HepG2 (cell line): Measurements from ENCODE around the gene ATP11B. TPM values are rescaled to one million over a fixed set of nuclear protein-coding genes. Genes with fewer than 3 reads are reported as not detected.
A peak's percentile ranks its signal among the peaks of the same experiment; 100 is the strongest.

Source experiments
- ASH2L ChIP-seq: fragments of 300-600, 200-600 bp; sonication (generic); IDR thresholded peaks from 2 replicates; pipeline ENCODE4 v1.7.0; 2017; ENCODE audit warnings: low read depth, mild to moderate bottlenecking, moderate library complexity, mixed read lengths, low read length; ENCODE audit not compliant: insufficient read length
- BORCS8-MEF2B ChIP-seq: sonication (generic); formaldehyde crosslinking; IDR thresholded peaks from 2 replicates; pipeline ENCODE4 v1.8.0; 2022; ENCODE audit warnings: mild to moderate bottlenecking, missing genetic modification reagents
- DMAP1 ChIP-seq: IDR thresholded peaks from 2 replicates; pipeline ENCODE4 v1.6.1; 2016
- HNF4A ChIP-seq: sonication (generic); formaldehyde crosslinking; IDR thresholded peaks from 2 replicates; pipeline ENCODE4 v1.4.0; 2020; ENCODE audit warnings: missing genetic modification reagents
- HNRNPK ChIP-seq: fragments of 200-400 bp; formaldehyde crosslinking; IDR thresholded peaks from 2 replicates; pipeline ENCODE4 v1.6.1; 2018; ENCODE audit warnings: low read length, low read depth, moderate library complexity, mild to moderate bottlenecking; ENCODE audit not compliant: poor library complexity, severe bottlenecking
- JUND ChIP-seq: sonication (generic); formaldehyde crosslinking; IDR thresholded peaks from 2 replicates; pipeline ENCODE4 v1.8.0; 2022; ENCODE audit warnings: mild to moderate bottlenecking, missing genetic modification reagents
- MTF2 ChIP-seq: sonication (generic); formaldehyde crosslinking; IDR thresholded peaks from 2 replicates; pipeline ENCODE4 v1.5.0; 2020; ENCODE audit warnings: missing genetic modification reagents, borderline replicate concordance
- ONECUT2 ChIP-seq: sonication (generic); formaldehyde crosslinking; IDR thresholded peaks from 2 replicates; pipeline ENCODE4 v1.4.0; 2020; ENCODE audit warnings: missing genetic modification reagents
- PPARG ChIP-seq: conservative IDR thresholded peaks from 2 replicates; pipeline ENCODE4 v1.6.1; 2016; ENCODE audit warnings: missing biosample characterization, missing genetic modification reagents
- RBAK ChIP-seq: sonication (generic); formaldehyde crosslinking; IDR thresholded peaks from 2 replicates; pipeline ENCODE4 v1.5.1; 2020; ENCODE audit warnings: mild to moderate bottlenecking, missing genetic modification reagents
- RBFOX2 ChIP-seq: fragments of 200-400 bp; formaldehyde crosslinking; IDR thresholded peaks from 2 replicates; pipeline ENCODE4 v1.6.1; 2017; ENCODE audit warnings: low read depth, mild to moderate bottlenecking, low read length
- TP53 ChIP-seq: sonication (generic); formaldehyde crosslinking; conservative IDR thresholded peaks from 2 replicates; pipeline ENCODE4 v1.4.0; 2020; ENCODE audit warnings: missing genetic modification reagents
- ZBTB38 ChIP-seq: sonication (generic); formaldehyde crosslinking; IDR thresholded peaks from 2 replicates; pipeline ENCODE4 v1.5.1; 2020; ENCODE audit warnings: mild to moderate bottlenecking, missing genetic modification reagents
- ZFP62 ChIP-seq: sonication (generic); formaldehyde crosslinking; IDR thresholded peaks from 2 replicates; pipeline ENCODE4 v1.4.0; 2020; ENCODE audit warnings: missing genetic modification reagents
- ZNF232 ChIP-seq: sonication (generic); formaldehyde crosslinking; IDR thresholded peaks from 2 replicates; pipeline ENCODE4 v1.4.0; 2020; ENCODE audit warnings: missing genetic modification reagents, borderline replicate concordance
- ZNF383 ChIP-seq: sonication (generic); formaldehyde crosslinking; IDR thresholded peaks from 2 replicates; pipeline ENCODE4 v1.4.0; 2020; ENCODE audit warnings: missing genetic modification reagents, mild to moderate bottlenecking, borderline replicate concordance
- ZNF562 ChIP-seq: sonication (generic); formaldehyde crosslinking; IDR thresholded peaks from 2 replicates; pipeline ENCODE4 v1.8.0; 2022; ENCODE audit warnings: missing genetic modification reagents, borderline replicate concordance
- ZNF720 ChIP-seq: sonication (generic); formaldehyde crosslinking; IDR thresholded peaks from 2 replicates; pipeline ENCODE4 v1.4.0; 2020; ENCODE audit warnings: missing genetic modification reagents
- polyA plus RNA-seq, 8 experiments: library from polyadenylated mRNA; depleted of rRNA in 3 of 8; stranded (reverse) in 7 of 8; unstranded in 1 of 8; fragments of >200 nt; fragmentation: Illumina TruSeq in 4 of 8; extraction: Trizol in 4 of 8; gene quantifications; 2 replicates each; pipeline versions ENCODE4 v1.2.1 to v1.2.3, GENCODE V29; 2011 to 2016; ENCODE audit warnings: low read depth in 4 of 8, missing spikeins in 1 of 8, mixed read lengths in 1 of 8; ENCODE audit not compliant: insufficient read depth in 1 of 8
- total RNA-seq, 5 experiments: library from RNA; depleted of rRNA; stranded (reverse); fragments of >200 nt; fragmentation: Illumina TruSeq; extraction: Trizol; gene quantifications; 2 replicates each; pipeline ENCODE4 v1.2.3, GENCODE V29; 2016; ENCODE audit warnings: low read depth in 1 of 5
- TF ChIP-seq, protein P1 (sequence below): sonication (generic); formaldehyde crosslinking; IDR thresholded peaks from 2 replicates; pipeline ENCODE4 v1.9.0; 2021; ENCODE audit warnings: missing genetic modification reagents, mild to moderate bottlenecking, borderline replicate concordance
- TF ChIP-seq, protein P2 (sequence below): sonication (generic); formaldehyde crosslinking; IDR thresholded peaks from 2 replicates; pipeline ENCODE4 v1.5.0; 2020; ENCODE audit warnings: mild to moderate bottlenecking, missing genetic modification reagents
- TF ChIP-seq, protein P3 (sequence below): sonication (generic); formaldehyde crosslinking; IDR thresholded peaks from 2 replicates; pipeline ENCODE4 v1.4.0; 2020; ENCODE audit warnings: mild to moderate bottlenecking, missing genetic modification reagents, borderline replicate concordance
- TF ChIP-seq, protein P4 (sequence below): IDR thresholded peaks from 2 replicates; pipeline ENCODE4 v1.6.1; 2016; ENCODE audit warnings: low read depth

ATP11B gene
- total and polyA plus RNA-seq, 2 of the 13 experiments (the other 11 are each of a cell fraction or from before 2014, with no cell fraction given) = 10.1 to 22.9 TPM

DNA sequence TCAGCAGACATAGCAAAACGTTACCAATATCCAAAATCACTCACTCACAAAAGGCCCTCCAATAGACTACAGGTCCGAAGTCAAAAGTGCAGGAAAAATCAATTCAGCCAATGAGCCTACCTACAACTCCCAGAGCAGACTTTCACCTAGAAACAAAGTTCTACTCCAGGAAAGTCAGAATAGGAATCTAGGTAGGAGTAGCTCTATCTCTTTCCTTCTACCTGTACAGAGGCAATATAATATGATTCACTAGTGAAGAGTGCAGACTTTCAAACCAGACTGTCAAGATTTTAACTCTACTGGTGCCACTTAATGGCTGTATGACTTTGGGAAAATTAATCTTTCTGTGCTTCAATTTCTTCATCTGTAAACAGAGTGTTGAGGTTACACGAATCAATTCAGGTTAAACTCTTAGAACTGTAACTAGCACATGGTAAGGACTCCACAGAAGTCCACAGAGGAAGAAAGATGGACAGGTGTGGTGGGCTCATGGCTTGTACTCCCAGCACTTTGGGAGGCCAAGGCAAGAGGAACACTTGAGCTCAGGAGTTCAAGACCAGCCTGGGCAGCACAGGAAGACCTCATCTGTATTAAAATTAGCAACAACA, 177.6 kb downstream of the ATP11B start (continued):
- TF ChIP-seq, protein P1, sequence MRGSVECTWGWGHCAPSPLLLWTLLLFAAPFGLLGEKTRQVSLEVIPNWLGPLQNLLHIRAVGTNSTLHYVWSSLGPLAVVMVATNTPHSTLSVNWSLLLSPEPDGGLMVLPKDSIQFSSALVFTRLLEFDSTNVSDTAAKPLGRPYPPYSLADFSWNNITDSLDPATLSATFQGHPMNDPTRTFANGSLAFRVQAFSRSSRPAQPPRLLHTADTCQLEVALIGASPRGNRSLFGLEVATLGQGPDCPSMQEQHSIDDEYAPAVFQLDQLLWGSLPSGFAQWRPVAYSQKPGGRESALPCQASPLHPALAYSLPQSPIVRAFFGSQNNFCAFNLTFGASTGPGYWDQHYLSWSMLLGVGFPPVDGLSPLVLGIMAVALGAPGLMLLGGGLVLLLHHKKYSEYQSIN (CRISPR knock-in tag) = no peak
- TF ChIP-seq ZBTB38 (CRISPR knock-in tag) (no peak), DMAP1 (CRISPR knock-in tag) (no peak), ZNF232 (no peak), PPARG (CRISPR knock-in tag) (no peak; the same call in 1 of the 2 replicates), MTF2 (CRISPR knock-in tag) (no peak), ZNF562 (CRISPR knock-in tag) (no peak), HNF4A (CRISPR knock-in tag) (peak; percentile 89), TP53 (no peak), ASH2L (peak; percentile 38), RBAK (CRISPR knock-in tag) (no peak), ONECUT2 (CRISPR knock-in tag) (peak; percentile 82), JUND (CRISPR knock-in tag) (no peak), BORCS8-MEF2B (no peak), ZNF720 (CRISPR knock-in tag) (no peak), ZFP62 (CRISPR knock-in tag) (no peak), HNRNPK (no peak), ZNF383 (CRISPR knock-in tag) (no peak), RBFOX2 (no peak)
- TF ChIP-seq, protein P2, sequence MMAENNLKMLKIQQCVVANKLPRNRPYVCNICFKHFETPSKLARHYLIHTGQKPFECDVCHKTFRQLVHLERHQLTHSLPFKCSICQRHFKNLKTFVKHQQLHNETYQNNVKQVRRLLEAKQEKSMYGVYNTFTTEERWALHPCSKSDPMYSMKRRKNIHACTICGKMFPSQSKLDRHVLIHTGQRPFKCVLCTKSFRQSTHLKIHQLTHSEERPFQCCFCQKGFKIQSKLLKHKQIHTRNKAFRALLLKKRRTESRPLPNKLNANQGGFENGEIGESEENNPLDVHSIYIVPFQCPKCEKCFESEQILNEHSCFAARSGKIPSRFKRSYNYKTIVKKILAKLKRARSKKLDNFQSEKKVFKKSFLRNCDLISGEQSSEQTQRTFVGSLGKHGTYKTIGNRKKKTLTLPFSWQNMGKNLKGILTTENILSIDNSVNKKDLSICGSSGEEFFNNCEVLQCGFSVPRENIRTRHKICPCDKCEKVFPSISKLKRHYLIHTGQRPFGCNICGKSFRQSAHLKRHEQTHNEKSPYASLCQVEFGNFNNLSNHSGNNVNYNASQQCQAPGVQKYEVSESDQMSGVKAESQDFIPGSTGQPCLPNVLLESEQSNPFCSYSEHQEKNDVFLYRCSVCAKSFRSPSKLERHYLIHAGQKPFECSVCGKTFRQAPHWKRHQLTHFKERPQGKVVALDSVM (CRISPR knock-in tag) = 0 out of 2 replicates have a peak, but pooled peaks have one; percentile 56
- TF ChIP-seq, protein P3, sequence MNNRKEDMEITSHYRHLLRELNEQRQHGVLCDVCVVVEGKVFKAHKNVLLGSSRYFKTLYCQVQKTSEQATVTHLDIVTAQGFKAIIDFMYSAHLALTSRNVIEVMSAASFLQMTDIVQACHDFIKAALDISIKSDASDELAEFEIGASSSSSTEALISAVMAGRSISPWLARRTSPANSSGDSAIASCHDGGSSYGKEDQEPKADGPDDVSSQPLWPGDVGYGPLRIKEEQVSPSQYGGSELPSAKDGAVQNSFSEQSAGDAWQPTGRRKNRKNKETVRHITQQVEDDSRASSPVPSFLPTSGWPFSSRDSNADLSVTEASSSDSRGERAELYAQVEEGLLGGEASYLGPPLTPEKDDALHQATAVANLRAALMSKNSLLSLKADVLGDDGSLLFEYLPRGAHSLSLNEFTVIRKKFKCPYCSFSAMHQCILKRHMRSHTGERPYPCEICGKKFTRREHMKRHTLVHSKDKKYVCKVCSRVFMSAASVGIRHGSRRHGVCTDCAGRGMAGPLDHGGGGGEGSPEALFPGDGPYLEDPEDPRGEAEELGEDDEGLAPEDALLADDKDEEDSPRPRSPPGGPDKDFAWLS = no peak
- TF ChIP-seq, protein P4, sequence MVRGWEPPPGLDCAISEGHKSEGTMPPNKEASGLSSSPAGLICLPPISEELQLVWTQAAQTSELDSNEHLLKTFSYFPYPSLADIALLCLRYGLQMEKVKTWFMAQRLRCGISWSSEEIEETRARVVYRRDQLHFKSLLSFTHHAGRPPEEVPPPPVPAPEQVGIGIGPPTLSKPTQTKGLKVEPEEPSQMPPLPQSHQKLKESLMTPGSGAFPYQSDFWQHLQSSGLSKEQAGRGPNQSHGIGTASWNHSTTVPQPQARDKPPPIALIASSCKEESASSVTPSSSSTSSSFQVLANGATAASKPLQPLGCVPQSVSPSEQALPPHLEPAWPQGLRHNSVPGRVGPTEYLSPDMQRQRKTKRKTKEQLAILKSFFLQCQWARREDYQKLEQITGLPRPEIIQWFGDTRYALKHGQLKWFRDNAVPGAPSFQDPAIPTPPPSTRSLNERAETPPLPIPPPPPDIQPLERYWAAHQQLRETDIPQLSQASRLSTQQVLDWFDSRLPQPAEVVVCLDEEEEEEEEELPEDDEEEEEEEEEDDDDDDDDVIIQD (CRISPR knock-in tag) = peak; percentile 70; the same call in 1 of the 2 replicates
